IMR-90 (cell line): ENCODE data around the gene EXD2. TPM values are rescaled to one million over a fixed set of nuclear protein-coding genes. Genes with fewer than 3 reads are reported as not detected.

Source experiments
- ATAC-seq: fragments of 200-7000 bp; cut with Tn5 transposase; 2 replicates; pipeline ENCODE4 v1.9.1; 2020; ENCODE audit warnings: low read depth, mild to moderate bottlenecking, moderate library complexity
- BruUV-seq: library from RNA; stranded (reverse); fragments of 400-500 nt; replicated peaks from 2 replicates; lab custom pipeline; 2021; lab: Mats Ljungman, UMichigan
- CTCF ChIA-PET: fragments of 300-600 bp; formaldehyde crosslinking; extraction: SDS; loops from one replicate; lab custom pipeline; 2021; ENCODE audit warnings: antibody characterized with exemption; lab: Yijun Ruan, JAX
- POLR2A ChIA-PET: fragments of 300-600 bp; sonication (Branson Sonifier 250); formaldehyde crosslinking; loops from one replicate; lab custom pipeline; 2022; ENCODE audit warnings: antibody characterized with exemption; ENCODE audit not compliant: unreplicated experiment; lab: Charles Lee
- DNase-seq: peaks from one replicate; pipeline ENCODE4 v3.0.0; 2013
- H2AFZ ChIP-seq: replicated peaks from 2 replicates; pipeline ENCODE3; 2013; ENCODE audit warnings: low read length, mild to moderate bottlenecking; ENCODE audit not compliant: poor library complexity
- H2AK5ac ChIP-seq: 2 replicates; pipeline ENCODE4 v1.6.1; 2013; ENCODE audit warnings: low read depth, low read length, inconsistent platforms
- H2AK9ac ChIP-seq: replicated peaks from 2 replicates; pipeline ENCODE3; 2013; ENCODE audit warnings: mild to moderate bottlenecking, low read depth, low read length, moderate library complexity; ENCODE audit not compliant: poor library complexity
- H2BK120ac ChIP-seq: 2 replicates; pipeline ENCODE4 v1.6.1; 2013; ENCODE audit warnings: low read depth, low read length, inconsistent platforms
- H2BK15ac ChIP-seq: 3 replicates; pipeline ENCODE4 v1.6.1; 2013; ENCODE audit warnings: low read depth, low read length, inconsistent platforms
- H2BK20ac ChIP-seq: 2 replicates; pipeline ENCODE4 v1.6.1; 2013; ENCODE audit warnings: low read depth, mild to moderate bottlenecking, inconsistent platforms, low read length, moderate library complexity
- H2BK5ac ChIP-seq: 2 replicates; pipeline ENCODE4 v1.6.1; 2013; ENCODE audit warnings: mild to moderate bottlenecking, low read depth, low read length, inconsistent platforms; ENCODE audit not compliant: poor library complexity, severe bottlenecking
- H3K14ac ChIP-seq: replicated peaks from 2 replicates; pipeline ENCODE4 v1.6.1; 2013; ENCODE audit warnings: low read depth, low read length, inconsistent platforms
- H3K18ac ChIP-seq: 2 replicates; pipeline ENCODE4 v1.6.1; 2013; ENCODE audit warnings: low read depth, low read length, control low read depth
- H3K23ac ChIP-seq: 2 replicates; pipeline ENCODE4 v1.6.1; 2013; ENCODE audit warnings: low read depth, low read length, inconsistent platforms
- H3K27ac ChIP-seq: 2 replicates; pipeline ENCODE4 v1.5.1; 2013; ENCODE audit warnings: mild to moderate bottlenecking, control low read depth, low read length; ENCODE audit not compliant: insufficient read depth
- H3K27me3 ChIP-seq: 2 replicates; pipeline ENCODE4 v1.6.1; 2013; ENCODE audit warnings: low read length; ENCODE audit not compliant: control insufficient read depth, insufficient read depth
- H3K36me3 ChIP-seq: 2 replicates; pipeline ENCODE4 v1.6.1; 2013; ENCODE audit warnings: low read length, mixed read lengths; ENCODE audit not compliant: control insufficient read depth, insufficient read depth
- H3K4ac ChIP-seq: 2 replicates; pipeline ENCODE4 v1.6.1; 2013; ENCODE audit warnings: low read depth, low read length, inconsistent platforms
- H3K4me1 ChIP-seq: 2 replicates; pipeline ENCODE4 v1.6.1; 2013; ENCODE audit warnings: low read length, mixed read lengths; ENCODE audit not compliant: control insufficient read depth, insufficient read depth
- H3K4me2 ChIP-seq: 2 replicates; pipeline ENCODE4 v1.6.1; 2013; ENCODE audit warnings: low read depth, mild to moderate bottlenecking, control low read depth, low read length, moderate library complexity
- H3K4me3 ChIP-seq: 2 replicates; pipeline ENCODE4 v1.5.1; 2013; ENCODE audit warnings: low read depth, mild to moderate bottlenecking, control low read depth, low read length, moderate library complexity; ENCODE audit not compliant: insufficient read depth
- H3K56ac ChIP-seq: 2 replicates; pipeline ENCODE4 v1.6.1; 2013; ENCODE audit warnings: low read length, inconsistent platforms; ENCODE audit not compliant: insufficient read depth; ENCODE audit errors: extremely low read depth
- H3K79me1 ChIP-seq, 2 experiments: 2 replicates each; pipeline ENCODE4 v1.6.1; 2013; ENCODE audit warnings: low read length in 2 of 2, inconsistent platforms in 1 of 2, low read depth in 1 of 2
- H3K9ac ChIP-seq: 2 replicates; pipeline ENCODE4 v1.6.1; 2013; ENCODE audit warnings: low read depth, low read length, control low read depth
- H3K9me1 ChIP-seq: 2 replicates; pipeline ENCODE4 v1.6.1; 2013; ENCODE audit warnings: low read length, inconsistent platforms; ENCODE audit not compliant: insufficient read depth
- H3K9me3 ChIP-seq: 2 replicates; pipeline ENCODE4 v1.6.1; 2013; ENCODE audit warnings: low read length; ENCODE audit not compliant: control insufficient read depth, insufficient read depth
- H4K20me1 ChIP-seq: 2 replicates; pipeline ENCODE4 v1.6.1; 2013; ENCODE audit warnings: low read length, inconsistent platforms; ENCODE audit not compliant: insufficient read depth
- H4K5ac ChIP-seq: 2 replicates; pipeline ENCODE4 v1.6.1; 2013; ENCODE audit warnings: mild to moderate bottlenecking, low read depth, low read length, control low read depth
- H4K8ac ChIP-seq, 2 experiments: 2 replicates each; pipeline ENCODE4 v1.6.1; 2013; ENCODE audit warnings: low read depth in 2 of 2, low read length in 2 of 2, control low read depth in 1 of 2, inconsistent platforms in 1 of 2
- H4K91ac ChIP-seq: 2 replicates; pipeline ENCODE4 v1.6.1; 2013; ENCODE audit warnings: low read depth, low read length, inconsistent platforms; ENCODE audit not compliant: insufficient read depth
- BHLHE40 ChIP-seq: fragments of 150-350 bp; IDR thresholded peaks from 2 replicates; pipeline ENCODE4 v1.6.1; 2016; ENCODE audit warnings: mild to moderate bottlenecking, low read depth, low read length
- CEBPB ChIP-seq: IDR thresholded peaks from 2 replicates; pipeline ENCODE4 v1.6.1; 2012; ENCODE audit warnings: low read depth, low read length, improper control_type of control experiment
- CHD1 ChIP-seq: IDR thresholded peaks from 2 replicates; pipeline ENCODE4 v1.6.1; 2012; ENCODE audit warnings: low read depth, low read length, improper control_type of control experiment
- CTCF ChIP-seq: conservative IDR thresholded peaks from 2 replicates; pipeline ENCODE4 v1.5.1; 2012; ENCODE audit warnings: mild to moderate bottlenecking, low read depth, low read length, improper control_type of control experiment
- ELK1 ChIP-seq: fragments of 150-350 bp; IDR thresholded peaks from 2 replicates; pipeline ENCODE4 v1.6.1; 2016; ENCODE audit warnings: low read depth, mild to moderate bottlenecking, low read length, moderate library complexity, borderline replicate concordance
- FOS ChIP-seq: fragments of 150-350 bp; IDR thresholded peaks from 2 replicates; pipeline ENCODE4 v1.6.1; 2016; ENCODE audit warnings: low read depth, low read length
- MAFK ChIP-seq: IDR thresholded peaks from 2 replicates; pipeline ENCODE4 v1.6.1; 2012; ENCODE audit warnings: low read depth, low read length, improper control_type of control experiment
- MAZ ChIP-seq: IDR thresholded peaks from 2 replicates; pipeline ENCODE4 v1.6.1; 2012; ENCODE audit warnings: low read depth, mild to moderate bottlenecking, low read length, improper control_type of control experiment, moderate library complexity, borderline replicate concordance
- MXI1 ChIP-seq: IDR thresholded peaks from 2 replicates; pipeline ENCODE4 v1.6.1; 2012; ENCODE audit warnings: low read depth, mild to moderate bottlenecking, low read length, moderate library complexity, borderline replicate concordance
- NFE2L2 ChIP-seq: fragments of 150-350 bp; IDR thresholded peaks from 2 replicates; pipeline ENCODE4 v1.6.1; 2016; ENCODE audit warnings: low read depth, mild to moderate bottlenecking, low read length
- POLR2A ChIP-seq: IDR thresholded peaks from 2 replicates; pipeline ENCODE4 v1.6.1; 2012; ENCODE audit warnings: mild to moderate bottlenecking, low read depth, low read length
- RAD21 ChIP-seq: IDR thresholded peaks from 2 replicates; pipeline ENCODE4 v1.6.1; 2012; ENCODE audit warnings: low read length, improper control_type of control experiment
- RCOR1 ChIP-seq: IDR thresholded peaks from 2 replicates; pipeline ENCODE4 v1.6.1; 2012; ENCODE audit warnings: mild to moderate bottlenecking, low read length, improper control_type of control experiment; ENCODE audit not compliant: insufficient replicate concordance
- RFX5 ChIP-seq: IDR thresholded peaks from 2 replicates; pipeline ENCODE4 v1.8.0; 2012; ENCODE audit warnings: low read depth, mild to moderate bottlenecking, low read length, moderate library complexity
- SMC3 ChIP-seq: fragments of 150-350 bp; IDR thresholded peaks from 2 replicates; pipeline ENCODE4 v1.6.1; 2016; ENCODE audit warnings: low read depth, mild to moderate bottlenecking, antibody characterized with exemption, low read length, moderate library complexity
- USF2 ChIP-seq: fragments of 150-350 bp; IDR thresholded peaks from 2 replicates; pipeline ENCODE4 v1.6.1; 2017; ENCODE audit warnings: mild to moderate bottlenecking, antibody characterized with exemption, low read length, low read depth
- WGBS, 2 experiments: methylation state at CpG; one replicate each; pipeline versions ENCODE4 v1.1.5 to v1.1.7; 2013; ENCODE audit warnings: missing lambda C conversion rate in 2 of 2; ENCODE audit not compliant: insufficient read length in 1 of 2; ENCODE audit errors: extremely low coverage in 2 of 2; 5-methylcytosine and 5-hydroxymethylcytosine counted together
- dilution Hi-C: fragments of 300-500 bp; cut with HindIII; formaldehyde crosslinking; loops from one replicate; pipeline ENCODE4 v1.14.3; 2018; ENCODE audit warnings: low sequenced_read_pairs; ENCODE audit not compliant: unreplicated experiment
- in situ Hi-C: fragments of 300-500 bp; cut with MboI; formaldehyde crosslinking; loops from 3 replicates; pipeline ENCODE4 v1.14.3; 2019; ENCODE audit warnings: low sequenced_read_pairs, inconsistent platforms, mixed read lengths
- intact Hi-C: fragments of 100-400 bp; cut with micrococcal nuclease; formaldehyde crosslinking; loops from 2 replicates; pipeline ENCODE4 v1.10.0; 2022
- polyA plus RNA-seq, 3 experiments: library from polyadenylated mRNA; depleted of rRNA; stranded (reverse); fragments of >200 nt; gene quantifications; 2 replicates each; pipeline ENCODE4 v1.2.3, GENCODE V29; 2012; ENCODE audit warnings: low replicate concordance in 1 of 3
- total RNA-seq: library from RNA; depleted of rRNA; stranded (reverse); fragments of >200 nt; gene quantifications from 2 replicates; pipeline ENCODE4 v1.2.3, GENCODE V29; 2012

EXD2 gene
- total and polyA plus RNA-seq, 2 of the 4 experiments (the other 2 are of a cell fraction), result 11.0 to 13.3 TPM

- in situ Hi-C loops, result no loop called here
- Histone ChIP-seq H3K9ac (no peak overlapping the region), H2AK5ac (no peak overlapping the region), H3K56ac (no peak overlapping the region), H3K14ac (no peak overlapping the region), H2BK15ac (no peak overlapping the region), H2BK20ac (no peak overlapping the region), H2BK120ac (no peak overlapping the region), H3K79me1 (no peaks in the 10 kb centered on the region), H2AK9ac (no peak overlapping the region), H3K27ac (no peak overlapping the region), H3K4ac (no peak overlapping the region), H3K4me2 (no peak overlapping the region), H2BK5ac (no peak overlapping the region), H3K27me3 (no peaks in the 10 kb centered on the region), H3K23ac (no peak overlapping the region), H3K9me1 (no peaks in the 10 kb centered on the region), H4K8ac (no peak overlapping the region), H3K4me3 (no peak overlapping the region), H3K18ac (no peak overlapping the region), H4K5ac (no peak overlapping the region), H3K4me1 (no peaks in the 10 kb centered on the region), H4K20me1 (no peaks in the 10 kb centered on the region), H4K91ac (no peak overlapping the region), H3K9me3 (no peaks in the 10 kb centered on the region; the same call in 1 of the 2 replicates), H3K36me3 (peaks cover 25% of the 10 kb centered on the region), H2AFZ (no peak overlapping the region)
- ChIA-PET CTCF (interaction anchor here (0.6 to 0.9 kb wide), 3 partner anchors 16 to 90 kb away, joined by 3 read pairs; no protein-coding TSS in a partner anchor), POLR2A (no interaction called here)
- dilution Hi-C loops, result no loop called here
- intact Hi-C loops, result no loop called here
- no peak for ATAC-seq
- 97% methylated on average over 6 of the region's 13 CpGs; no CpG with 5 or more reads in 1 of the 2 experiments for WGBS, 2 experiments
- BruUV-seq, result no TSS peak
- DNase-seq, result no peak
- TF ChIP-seq NFE2L2 (no peak), MAZ (no peak), MAFK (no peak), CHD1 (no peak), MXI1 (no peak), RFX5 (no peak), RAD21 (no peak), BHLHE40 (no peak), RCOR1 (no peak), POLR2A (no peak), FOS (no peak), CTCF (no peak), USF2 (no peak), SMC3 (no peak), CEBPB (no peak), ELK1 (no peak)
Observed at GRCh38 chr14:69240527-69241173, 49.4 kb downstream of the EXD2 start.
